SK-N-SH (cell line): Measurements from ENCODE around the gene CCSER1. TPM values are rescaled to one million over a fixed set of nuclear protein-coding genes. Genes with fewer than 3 reads are reported as not detected.
A peak's percentile ranks its signal among the peaks of the same experiment; 100 is the strongest.
"Not testable (repeated sequence)": the region's sequence is repeated elsewhere in the genome, so short reads cannot be mapped to it uniquely, and the experiment has no call there.

Experiments
- CTCF ChIA-PET: fragments of 300-600, 350-600 bp; formaldehyde crosslinking; extraction: SDS; loops from one replicate; lab custom pipeline; 2021; lab: Yijun Ruan, JAX
- POLR2A ChIA-PET: fragments of 350-600 bp; sonication (Branson Sonifier 250); formaldehyde crosslinking; extraction: SDS; loops from one replicate; lab custom pipeline; 2020; ENCODE audit warnings: antibody characterized with exemption, inconsistent platforms; lab: Yijun Ruan, JAX
- DNase-seq: peaks from one replicate; pipeline ENCODE4 v3.0.0; 2012
- H2AFZ ChIP-seq: fragments of 200-600 bp; sonication (generic); 2 replicates; pipeline ENCODE4 v1.8.1; 2016; ENCODE audit warnings: antibody characterized with exemption, mild to moderate bottlenecking, low read depth
- H3F3A ChIP-seq: fragments of 200-600 bp; sonication (generic); replicated peaks from 2 replicates; pipeline ENCODE3; 2016; ENCODE audit warnings: antibody characterized with exemption, mild to moderate bottlenecking; ENCODE audit not compliant: insufficient read depth
- H3K27ac ChIP-seq, 2 experiments: fragments of 200-500 bp in 1 of 2; fragments of 200-600 bp in 1 of 2; sonication (Bioruptor generic) in 1 of 2; sonication (generic), shearing (Covaris generic) in 1 of 2; 2 replicates each; pipeline versions ENCODE4 v1.5.1 to v1.6.1; 2014 to 2016; ENCODE audit warnings: low read depth in 2 of 2, inconsistent platforms in 1 of 2, low read length in 1 of 2, mild to moderate bottlenecking in 1 of 2, mixed read lengths in 1 of 2
- H3K27me3 ChIP-seq: fragments of 200-600 bp; sonication (generic), shearing (Covaris generic); 2 replicates; pipeline ENCODE4 v1.6.1; 2016; ENCODE audit warnings: mixed run types; ENCODE audit not compliant: insufficient read depth
- H3K36me3 ChIP-seq, 2 experiments: fragments of 200-500 bp in 1 of 2; fragments of 200-600 bp in 1 of 2; sonication (Bioruptor generic) in 1 of 2; sonication (generic) in 1 of 2; replicated peaks in 1 of 2; 2 replicates each; pipeline versions ENCODE3 to v1.5.1; 2014 to 2016; ENCODE audit warnings: low read length in 1 of 2, mild to moderate bottlenecking in 1 of 2; ENCODE audit not compliant: insufficient read depth in 2 of 2, control insufficient read depth in 1 of 2
- H3K4me1 ChIP-seq, 2 experiments: fragments of 200-500 bp in 1 of 2; fragments of 200-600 bp in 1 of 2; sonication (Bioruptor generic) in 1 of 2; sonication (generic), shearing (Covaris generic) in 1 of 2; 2 replicates each; pipeline versions ENCODE4 v1.5.1 to v1.6.1; 2014 to 2016; ENCODE audit warnings: low read depth in 1 of 2, low read length in 1 of 2, mixed run types in 1 of 2; ENCODE audit not compliant: insufficient read depth in 2 of 2, control insufficient read depth in 1 of 2
- H3K4me2 ChIP-seq: fragments of 200-600 bp; sonication (generic), shearing (Covaris generic); 2 replicates; pipeline ENCODE4 v1.6.1; 2017; ENCODE audit warnings: mixed run types
- H3K4me3 ChIP-seq, 2 experiments: fragments of 200-500 bp in 1 of 2; fragments of 200-600 bp in 1 of 2; sonication (Bioruptor generic) in 1 of 2; sonication (generic), shearing (Covaris generic) in 1 of 2; 2 replicates each; pipeline versions ENCODE4 v1.5.1 to v1.8.1; 2014 to 2016; ENCODE audit warnings: low read depth in 2 of 2, inconsistent platforms in 1 of 2, low read length in 1 of 2, mild to moderate bottlenecking in 1 of 2, mixed read lengths in 1 of 2, moderate library complexity in 1 of 2
- H3K79me2 ChIP-seq: fragments of 200-600 bp; sonication (generic); 2 replicates; pipeline ENCODE4 v1.8.1; 2017; ENCODE audit warnings: mild to moderate bottlenecking; ENCODE audit not compliant: insufficient read depth
- H3K9ac ChIP-seq: fragments of 200-600 bp; sonication (generic); 2 replicates; pipeline ENCODE4 v1.6.1; 2017; ENCODE audit warnings: mixed run types
- H3K9me2 ChIP-seq: fragments of 200-600 bp; sonication (generic); 2 replicates; pipeline ENCODE4 v1.6.1; 2017; ENCODE audit warnings: mixed run types
- H3K9me3 ChIP-seq: fragments of 200-600 bp; sonication (generic); 2 replicates; pipeline ENCODE4 v1.6.1; 2017; ENCODE audit warnings: mixed run types, mild to moderate bottlenecking, moderate library complexity
- H4K20me1 ChIP-seq: fragments of 200-600 bp; sonication (generic); 2 replicates; pipeline ENCODE4 v1.6.1; 2017; ENCODE audit warnings: mild to moderate bottlenecking, mixed run types; ENCODE audit not compliant: insufficient read depth
- GABPA ChIP-seq: IDR thresholded peaks from 2 replicates; pipeline ENCODE4 v1.4.0; 2012; ENCODE audit warnings: low read depth, mild to moderate bottlenecking
- GATA2 ChIP-seq: sonication (generic); formaldehyde crosslinking; IDR thresholded peaks from 2 replicates; pipeline ENCODE4 v1.5.0; 2020; ENCODE audit warnings: mild to moderate bottlenecking, missing genetic modification reagents
- JUND ChIP-seq: IDR thresholded peaks from 2 replicates; pipeline ENCODE4 v1.4.0; 2012
- PBX3 ChIP-seq: IDR thresholded peaks from 2 replicates; pipeline ENCODE4; 2012
- RAD21 ChIP-seq: IDR thresholded peaks from 2 replicates; pipeline ENCODE4 v1.6.1; 2012; ENCODE audit warnings: mild to moderate bottlenecking, low read length
- RCOR1 ChIP-seq: fragments of 150-350 bp; IDR thresholded peaks from 2 replicates; pipeline ENCODE4 v1.6.1; 2017; ENCODE audit warnings: antibody characterized with exemption, low read length
- REST ChIP-seq: IDR thresholded peaks from 2 replicates; pipeline ENCODE4 v1.6.1; 2012; ENCODE audit warnings: mild to moderate bottlenecking, low read depth, low read length, moderate library complexity
- RFX5 ChIP-seq: IDR thresholded peaks from 2 replicates; pipeline ENCODE4 v1.6.1; 2012; ENCODE audit warnings: mild to moderate bottlenecking, improper control_type of control experiment, low read length
- TCF12 ChIP-seq: IDR thresholded peaks from 2 replicates; pipeline ENCODE4 v1.4.0; 2012
- TEAD4 ChIP-seq: IDR thresholded peaks from 2 replicates; pipeline ENCODE4 v1.4.0; 2012; ENCODE audit warnings: mild to moderate bottlenecking, borderline replicate concordance; ENCODE audit not compliant: insufficient read depth
- USF1 ChIP-seq: IDR thresholded peaks from 2 replicates; pipeline ENCODE4 v1.4.0; 2012; ENCODE audit warnings: low read depth, borderline replicate concordance
- USF2 ChIP-seq: fragments of 150-350 bp; IDR thresholded peaks from 2 replicates; pipeline ENCODE4 v1.6.1; 2017; ENCODE audit warnings: antibody characterized with exemption, low read length, low read depth, borderline replicate concordance
- ZBTB33 ChIP-seq: IDR thresholded peaks from 2 replicates; pipeline ENCODE4 v1.4.0; 2012; ENCODE audit warnings: low read depth, borderline replicate concordance
- WGBS: methylation state at CpG from one replicate; pipeline ENCODE4 v1.1.6; 2017; ENCODE audit warnings: low lambda C conversion rate; 5-methylcytosine and 5-hydroxymethylcytosine counted together
- polyA plus RNA-seq, 3 experiments: library from polyadenylated mRNA; depleted of rRNA; stranded (reverse); fragments of >200 nt; gene quantifications; 2 replicates each; pipeline ENCODE4 v1.2.3, GENCODE V29; 2012

Gene CCSER1
- polyA plus RNA-seq, 1 of the 3 experiments (the other 2 are of a cell fraction), result 0.05 TPM

GRCh38 chr4:91092398-91092980, 965.3 kb downstream of the CCSER1 start:
- DNase-seq, result no peak
- peak; percentile 32; the same call in 1 of the 2 replicates for TF ChIP-seq RAD21
- TF ChIP-seq RCOR1, result no peak
- Histone ChIP-seq H3K9me3 (no peaks in the 10 kb centered on the region), H3K27me3 (no peaks in the 10 kb centered on the region), H3K79me2 (no peaks in the 10 kb centered on the region), H3K4me2 (no peak overlapping the region), H3F3A (no peaks in the 10 kb centered on the region), H3K9ac (no peak overlapping the region), H3K27ac (no peak overlapping the region), H3K9me2 (no peaks in the 10 kb centered on the region), H4K20me1 (no peaks in the 10 kb centered on the region), H3K4me3 (no peak overlapping the region), H3K4me1 (no peaks in the 10 kb centered on the region), H3K36me3 (no peaks in the 10 kb centered on the region), H2AFZ (no peak overlapping the region)
- POLR2A ChIA-PET, result no interaction called here
- CTCF ChIA-PET, result interaction anchor here (1.6 kb wide), 1 partner anchor 8 kb away, joined by 4 read pairs; no protein-coding TSS in a partner anchor
- WGBS, result 47% methylated on average over 2 of the region's 2 CpGs

- H3K27ac ChIP-seq, H3K4me1 ChIP-seq, H3K27me3 ChIP-seq, H3K9ac ChIP-seq, H3F3A ChIP-seq, H3K9me3 ChIP-seq, H3K9me2 ChIP-seq, H3K79me2 ChIP-seq, POLR2A ChIA-PET, CTCF ChIA-PET, DNase-seq, H4K20me1 ChIP-seq, H3K36me3 ChIP-seq, H2AFZ ChIP-seq, H3K4me2 ChIP-seq, H3K4me3 ChIP-seq: not testable (repeated sequence)
- 41% methylated on average over 5 of the region's 5 CpGs for WGBS
Measured at GRCh38 chr4:91094220-91094619, 967.0 kb downstream of the CCSER1 start.

- Histone ChIP-seq H2AFZ (no peak overlapping the region), H3K36me3 (no peaks in the 10 kb centered on the region), H3K9me2 (no peaks in the 10 kb centered on the region), H3K9ac (no peak overlapping the region), H3F3A (no peaks in the 10 kb centered on the region), H3K27me3 (no peaks in the 10 kb centered on the region), H3K4me2 (no peak overlapping the region), H3K9me3 (no peaks in the 10 kb centered on the region), H3K27ac (no peak overlapping the region), H4K20me1 (no peaks in the 10 kb centered on the region), H3K79me2 (no peaks in the 10 kb centered on the region; the same call in 1 of the 2 replicates), H3K4me1 (no peaks in the 10 kb centered on the region), H3K4me3 (no peak overlapping the region)
- DNase-seq, result no peak
- ChIA-PET POLR2A (no interaction called here), CTCF (interaction anchor here (1.5 kb wide), 1 partner anchor 12 kb away, joined by 4 read pairs; no protein-coding TSS in a partner anchor)
- TF ChIP-seq GATA2 (CRISPR knock-in tag) (no peak), REST (no peak), PBX3 (no peak), TCF12 (no peak), GABPA (no peak), RFX5 (no peak), ZBTB33 (no peak), JUND (no peak), TEAD4 (no peak), USF2 (no peak), USF1 (no peak), RCOR1 (no peak)
Measured at GRCh38 chr4:91099666-91100065, 972.5 kb downstream of the CCSER1 start.
